ENCODE results near the gene SLC6A20.

The SLC6A20 gene

GRCh38 chr3:45712434-45713110 lies 83.8 kb downstream of the SLC6A20 start:
- FAIRE-seq, result no peak

GRCh38 chr3:45711931-45712330 lies 84.4 kb downstream of the SLC6A20 start:
- no peak for FAIRE-seq

- FAIRE-seq, result no peak
Observed at GRCh38 chr3:45705839-45706808, 90.2 kb downstream of the SLC6A20 start.

All from TTC549 (cell line).